CD14-positive monocyte (primary cell): ENCODE data around the gene LTA4H. TPM values are rescaled to one million over a fixed set of nuclear protein-coding genes. Genes with fewer than 3 reads are reported as not detected.

ENCODE experiments used
- DNase-seq, 3 donors: peaks; one replicate each; pipeline ENCODE4 v3.0.0-alpha.2; 2011 to 2022
- H2AFZ ChIP-seq: 2 replicates; pipeline ENCODE4 v1.6.0; 2012; ENCODE audit warnings: mild to moderate bottlenecking, low read depth, low read length, inconsistent platforms; ENCODE audit not compliant: insufficient read depth, poor library complexity, severe bottlenecking
- H3K27ac ChIP-seq, 2 donors: 1 replicate in 1 of 2; 2 replicates in 1 of 2; pipeline ENCODE4 v1.5.1; 2012 to 2013; ENCODE audit warnings: low read length in 2 of 2, control low read depth in 1 of 2, inconsistent platforms in 1 of 2, low read depth in 1 of 2, mild to moderate bottlenecking in 1 of 2
- H3K27me3 ChIP-seq, 2 donors: one replicate each; pipeline versions ENCODE4 v1.6.0 to v1.6.1; 2011 to 2013; ENCODE audit warnings: low read length in 2 of 2; ENCODE audit not compliant: control insufficient read depth in 2 of 2, insufficient read depth in 2 of 2
- H3K36me3 ChIP-seq, 2 donors: replicated peaks in 1 of 2; 1 replicate in 1 of 2; 2 replicates in 1 of 2; pipeline versions ENCODE4 v1.5.1 to v1.6.1; 2012 to 2013; ENCODE audit warnings: low read length in 2 of 2, control low read depth in 1 of 2, inconsistent platforms in 1 of 2, mild to moderate bottlenecking in 1 of 2; ENCODE audit not compliant: insufficient read depth in 2 of 2, control insufficient read depth in 1 of 2
- H3K4me1 ChIP-seq, 2 donors: 1 replicate in 1 of 2; 2 replicates in 1 of 2; pipeline versions ENCODE4 v1.5.1 to v1.6.1; 2012 to 2013; ENCODE audit warnings: low read length in 2 of 2, control low read depth in 1 of 2, inconsistent platforms in 1 of 2, mild to moderate bottlenecking in 1 of 2, moderate library complexity in 1 of 2; ENCODE audit not compliant: insufficient read depth in 2 of 2, control insufficient read depth in 1 of 2
- H3K4me2 ChIP-seq: replicated peaks from 2 replicates; pipeline ENCODE3; 2012; ENCODE audit warnings: low read length, moderate library complexity, mild to moderate bottlenecking; ENCODE audit not compliant: poor library complexity, severe bottlenecking; ENCODE audit errors: extremely low read depth
- H3K4me3 ChIP-seq, 3 experiments: fragments of 200-600 bp in 1 of 3; sonication (generic) in 1 of 3; replicated peaks in 1 of 3; 1 replicate in 2 of 3; 2 replicates in 1 of 3; pipeline ENCODE4 v1.5.1; 2011 to 2013; ENCODE audit warnings: low read length in 3 of 3, mild to moderate bottlenecking in 3 of 3, control low read depth in 2 of 3, low read depth in 2 of 3, inconsistent platforms in 1 of 3, moderate library complexity in 1 of 3
- H3K79me2 ChIP-seq: 2 replicates; pipeline ENCODE4 v1.6.0; 2012; ENCODE audit warnings: mild to moderate bottlenecking, control low read depth, inconsistent platforms, low read length, moderate library complexity; ENCODE audit not compliant: insufficient read depth
- H3K9ac ChIP-seq: 2 replicates; pipeline ENCODE4 v1.6.0; 2017; ENCODE audit warnings: low read length, mild to moderate bottlenecking; ENCODE audit not compliant: insufficient read depth, poor library complexity, severe bottlenecking
- H3K9me3 ChIP-seq, 2 donors: replicated peaks in 1 of 2; 1 replicate in 1 of 2; 2 replicates in 1 of 2; pipeline versions ENCODE4 v1.5.1 to v1.6.1; 2012 to 2013; ENCODE audit warnings: low read length in 2 of 2, control low read depth in 1 of 2; ENCODE audit not compliant: control insufficient read depth in 1 of 2, insufficient read depth in 1 of 2
- H4K20me1 ChIP-seq: 2 replicates; pipeline ENCODE4 v1.6.0; 2012; ENCODE audit warnings: mild to moderate bottlenecking, low read length, control low read depth, moderate library complexity; ENCODE audit not compliant: insufficient read depth
- H3K27ac Mint-ChIP-seq, 7 donors: one replicate each; pipeline ENCODE4 v1.8.0; 2020; ENCODE audit warnings: mild to moderate bottlenecking in 7 of 7, mixed read lengths in 7 of 7, moderate library complexity in 6 of 7, inconsistent platforms in 2 of 7
- H3K27me3 Mint-ChIP-seq, 3 donors: one replicate each; pipeline ENCODE4 v1.8.0; 2021 to 2022; ENCODE audit warnings: low read depth in 3 of 3, mild to moderate bottlenecking in 3 of 3, mixed read lengths in 3 of 3, moderate library complexity in 3 of 3, inconsistent platforms in 1 of 3
- H3K36me3 Mint-ChIP-seq, 2 donors: one replicate each; pipeline ENCODE4 v1.8.0; 2020; ENCODE audit warnings: mixed read lengths in 2 of 2, inconsistent platforms in 1 of 2, mild to moderate bottlenecking in 1 of 2
- H3K4me1 Mint-ChIP-seq: one replicate; pipeline ENCODE4 v1.8.0; 2020; ENCODE audit warnings: mild to moderate bottlenecking, mixed read lengths
- H3K4me3 Mint-ChIP-seq, 2 donors: one replicate each; pipeline ENCODE4 v1.8.0; 2020; ENCODE audit warnings: mild to moderate bottlenecking in 2 of 2, mixed read lengths in 2 of 2, moderate library complexity in 1 of 2
- H3K9me3 Mint-ChIP-seq, 7 donors: one replicate each; pipeline ENCODE4 v1.8.0; 2020 to 2022; ENCODE audit warnings: mixed read lengths in 7 of 7, mild to moderate bottlenecking in 6 of 7, moderate library complexity in 6 of 7, inconsistent platforms in 2 of 7
- CTCF ChIP-seq: fragments of 200-600 bp; IDR thresholded peaks from one replicate; pipeline ENCODE4 v1.8.0; 2022; ENCODE audit warnings: antibody characterized with exemption, mild to moderate bottlenecking
- WGBS: methylation state at CpG from one replicate; pipeline ENCODE4 v1.1.5; 2013; ENCODE audit warnings: missing lambda C conversion rate; ENCODE audit not compliant: insufficient coverage; 5-methylcytosine and 5-hydroxymethylcytosine counted together
- intact Hi-C, 2 donors: fragments of 100-400 bp; cut with micrococcal nuclease; formaldehyde crosslinking; loops; one replicate each; pipeline versions ENCODE4 v1.15.0 to v1.15.1; 2023
- polyA plus RNA-seq, 3 donors: library from polyadenylated mRNA; depleted of rRNA in 1 of 3; unstranded in 2 of 3; stranded (reverse) in 1 of 3; fragments of 300-500 nt in 2 of 3; fragments of >200 nt in 1 of 3; fragmentation: Illumina TruSeq in 2 of 3; gene quantifications; 1 replicate in 2 of 3; 2 replicates in 1 of 3; pipeline ENCODE4 v1.2.3, GENCODE V29; 2012 to 2021

The LTA4H gene
- polyA plus RNA-seq, 3 donors, result 278 to 963 (median 647) TPM

- H3K4me1 ChIP-seq, result peaks cover 69 to 73% of the 10 kb centered on the region in 2 donors
- H3K27me3 ChIP-seq, result no peaks in the 10 kb centered on the region
- peaks cover 52% of the 10 kb centered on the region for H3K4me1 Mint-ChIP-seq
- H4K20me1 ChIP-seq, result peaks cover 82% of the 10 kb centered on the region
- peak in 2 of 3 donors; percentile 41 to 84 for DNase-seq
- peaks cover 32 to 58% of the 10 kb centered on the region in 2 donors for H3K36me3 Mint-ChIP-seq
- H3K27ac ChIP-seq, result peak overlapping the region in 1 of 2 donors; percentile 73
- TF ChIP-seq CTCF, result no peak
- peak overlapping the region in 1 of 3 experiments; percentile 99 for H3K4me3 ChIP-seq
- peaks cover 0 to 3% (median 0%) of the 10 kb centered on the region in 7 donors for H3K9me3 Mint-ChIP-seq
- H3K27ac Mint-ChIP-seq, result peak overlapping the region; percentile 35 to 95 (median 86)
- H3K9me3 ChIP-seq, result no peaks in the 10 kb centered on the region
- peaks cover 100% of the 10 kb centered on the region for H3K79me2 ChIP-seq
- peak overlapping the region; percentile 33 to 70 for H3K4me3 Mint-ChIP-seq
- H3K27me3 Mint-ChIP-seq, result no peaks in the 10 kb centered on the region
- peak overlapping the region; percentile 96 for H3K4me2 ChIP-seq
- WGBS, result 100% methylated on average over 1 of the region's 2 CpGs
- intact Hi-C loops, result loop anchor here in 1 of 2 donors (10.0 kb wide), 1 partner anchor 375 kb away; the partner anchor contains the start of gene CDK17
- H3K36me3 ChIP-seq, result peaks cover 34 to 38% of the 10 kb centered on the region in 2 donors
- no peak overlapping the region for H2AFZ ChIP-seq
- H3K9ac ChIP-seq, result no peak overlapping the region
Measured at GRCh38 chr12:96029826-96030225, 5.6 kb downstream of the LTA4H start.

- H3K36me3 ChIP-seq, result peaks cover 45 to 51% of the 10 kb centered on the region in 2 donors
- peak overlapping the region in 1 of 2 donors; percentile 53 for H3K27ac ChIP-seq
- H3K27me3 ChIP-seq, result no peaks in the 10 kb centered on the region
- no peak overlapping the region for H3K4me3 ChIP-seq
- Mint-ChIP-seq H3K27me3 (no peaks in the 10 kb centered on the region), H3K27ac (peak overlapping the region; percentile 36 to 87 (median 69)), H3K9me3 (peaks cover 0 to 3% (median 0%) of the 10 kb centered on the region in 7 donors), H3K36me3 (peaks cover 42 to 67% of the 10 kb centered on the region in 2 donors), H3K4me3 (no peak overlapping the region), H3K4me1 (peaks cover 52% of the 10 kb centered on the region)
- H3K4me2 ChIP-seq, result no peak overlapping the region
- DNase-seq, result no peak
- intact Hi-C loops, result no loop called here
- peaks cover 58 to 60% of the 10 kb centered on the region in 2 donors for H3K4me1 ChIP-seq
- H4K20me1 ChIP-seq, result peaks cover 72% of the 10 kb centered on the region
- no peak overlapping the region for H3K9ac ChIP-seq
- no CpG with 5 or more reads among the region's 1 CpG for WGBS
- no peak for TF ChIP-seq CTCF
- no peak overlapping the region for H2AFZ ChIP-seq
- H3K79me2 ChIP-seq, result peaks cover 98% of the 10 kb centered on the region
- no peaks in the 10 kb centered on the region for H3K9me3 ChIP-seq
Measured at GRCh38 chr12:96028538-96028937, 6.8 kb downstream of the LTA4H start.
